Suprapubic skin (tissue), 4 donors: ENCODE measurements around the gene ZEB1. TPM values are rescaled to one million over a fixed set of nuclear protein-coding genes. Genes with fewer than 3 reads are reported as not detected.

ENCODE experiments used
- DNase-seq, 2 donors: peaks; one replicate each; pipeline ENCODE4 v3.0.0-alpha.2; 2019; ENCODE audit warnings: low spot score in 2 of 2
- H3K27ac ChIP-seq: fragments of 200-600 bp; sonication (generic); one replicate; pipeline ENCODE4 v1.5.1; 2019
- H3K27me3 ChIP-seq: fragments of 200-600 bp; sonication (generic); one replicate; pipeline ENCODE4 v1.5.1; 2019
- H3K36me3 ChIP-seq: fragments of 200-600 bp; sonication (generic); one replicate; pipeline ENCODE4 v1.5.1; 2019
- H3K4me1 ChIP-seq: fragments of 200-600 bp; sonication (generic); one replicate; pipeline ENCODE4 v1.5.1; 2019
- H3K4me3 ChIP-seq: fragments of 200-600 bp; sonication (generic); one replicate; pipeline ENCODE4 v1.5.1; 2019; ENCODE audit warnings: mild to moderate bottlenecking
- H3K9me3 ChIP-seq: fragments of 200-600 bp; sonication (generic); one replicate; pipeline ENCODE4 v1.5.1; 2019
- EP300 ChIP-seq: sonication (generic); formaldehyde crosslinking; IDR thresholded peaks from one replicate; pipeline ENCODE4 v1.6.1; 2017; ENCODE audit warnings: antibody characterized with exemption
- POLR2A ChIP-seq, 2 donors: fragments of 450-650 bp; IDR thresholded peaks; one replicate each; pipeline ENCODE4 v1.6.1; 2017; ENCODE audit warnings: antibody characterized with exemption in 2 of 2, mild to moderate bottlenecking in 2 of 2, moderate library complexity in 2 of 2
- POLR2AphosphoS5 ChIP-seq, 3 donors: sonication (generic); formaldehyde crosslinking; IDR thresholded peaks; one replicate each; pipeline ENCODE4 v1.6.1; 2017; ENCODE audit warnings: antibody characterized with exemption in 3 of 3
- WGBS: methylation state at CpG from one replicate; pipeline ENCODE4 v1.1.5; 2018; 5-methylcytosine and 5-hydroxymethylcytosine counted together
- total RNA-seq, 4 donors: library from RNA; depleted of rRNA; stranded (reverse); fragments of >200 nt; gene quantifications; one replicate each; pipeline ENCODE4 v1.1.0, GENCODE V29; 2016
- TF ChIP-seq, protein P1 (sequence below), 2 donors: fragments of 200-600 bp in 1 of 2; fragments of 450-650 bp in 1 of 2; sonication (generic) in 1 of 2; IDR thresholded peaks; one replicate each; pipeline ENCODE4 v1.5.1; 2016 to 2019; ENCODE audit warnings: antibody characterized with exemption in 2 of 2, mild to moderate bottlenecking in 1 of 2, moderate library complexity in 1 of 2

The ZEB1 gene
- total RNA-seq, 4 donors from 2014 or later, result 7.1 to 35.8 (median 13.8) TPM

DNA sequence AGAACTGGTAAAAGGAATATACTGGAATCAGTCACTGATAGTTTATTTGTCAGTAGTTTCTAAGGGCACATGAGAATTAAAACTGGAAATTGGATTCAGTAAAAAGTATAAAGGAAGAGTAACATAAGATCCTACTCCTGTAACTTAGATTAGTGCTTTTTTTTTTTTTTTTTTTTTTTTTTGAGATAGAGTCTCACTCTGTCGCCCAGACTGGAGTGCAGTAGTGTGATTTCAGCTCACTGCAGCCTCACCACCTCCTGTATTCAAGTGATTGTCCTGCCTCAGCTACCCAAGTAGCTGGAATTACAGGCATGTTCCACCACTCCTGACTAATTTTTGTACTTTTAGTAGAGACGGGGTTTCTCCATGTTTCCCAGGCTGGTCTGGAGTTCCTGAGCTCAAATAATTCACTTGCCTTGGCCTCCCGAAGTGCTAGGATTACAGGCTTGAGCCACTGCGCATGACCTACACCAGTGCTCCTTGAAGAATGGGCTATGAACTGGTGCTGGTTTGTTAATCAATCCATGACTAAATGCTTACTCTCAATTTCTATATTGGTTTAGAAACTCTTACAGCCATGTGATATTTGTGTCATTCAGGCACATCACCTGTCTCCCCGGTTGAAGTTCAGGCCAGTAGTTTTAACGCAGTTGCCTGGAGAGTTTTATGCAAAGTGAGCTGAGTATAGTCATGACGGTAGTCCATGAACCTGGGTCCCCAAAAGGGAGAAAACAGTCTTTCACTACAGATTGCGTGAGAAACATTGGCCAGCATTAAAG is 65.0 kb downstream of the ZEB1 start:
- no peak overlapping the region for H3K27ac ChIP-seq
- H3K4me3 ChIP-seq, result no peak overlapping the region
- WGBS, result 96% methylated on average over 8 of the region's 8 CpGs
- H3K4me1 ChIP-seq, result no peaks in the 10 kb centered on the region
- no peaks in the 10 kb centered on the region for H3K36me3 ChIP-seq
- DNase-seq, result no peak
- H3K27me3 ChIP-seq, result no peaks in the 10 kb centered on the region
- TF ChIP-seq POLR2A (IDR thresholded peaks at IDR 0.05) (no peak), EP300 (no peak), POLR2AphosphoS5 (IDR thresholded peaks at IDR 0.05) (no peak)
- TF ChIP-seq, protein P1, sequence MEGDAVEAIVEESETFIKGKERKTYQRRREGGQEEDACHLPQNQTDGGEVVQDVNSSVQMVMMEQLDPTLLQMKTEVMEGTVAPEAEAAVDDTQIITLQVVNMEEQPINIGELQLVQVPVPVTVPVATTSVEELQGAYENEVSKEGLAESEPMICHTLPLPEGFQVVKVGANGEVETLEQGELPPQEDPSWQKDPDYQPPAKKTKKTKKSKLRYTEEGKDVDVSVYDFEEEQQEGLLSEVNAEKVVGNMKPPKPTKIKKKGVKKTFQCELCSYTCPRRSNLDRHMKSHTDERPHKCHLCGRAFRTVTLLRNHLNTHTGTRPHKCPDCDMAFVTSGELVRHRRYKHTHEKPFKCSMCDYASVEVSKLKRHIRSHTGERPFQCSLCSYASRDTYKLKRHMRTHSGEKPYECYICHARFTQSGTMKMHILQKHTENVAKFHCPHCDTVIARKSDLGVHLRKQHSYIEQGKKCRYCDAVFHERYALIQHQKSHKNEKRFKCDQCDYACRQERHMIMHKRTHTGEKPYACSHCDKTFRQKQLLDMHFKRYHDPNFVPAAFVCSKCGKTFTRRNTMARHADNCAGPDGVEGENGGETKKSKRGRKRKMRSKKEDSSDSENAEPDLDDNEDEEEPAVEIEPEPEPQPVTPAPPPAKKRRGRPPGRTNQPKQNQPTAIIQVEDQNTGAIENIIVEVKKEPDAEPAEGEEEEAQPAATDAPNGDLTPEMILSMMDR (IDR thresholded peaks at IDR 0.05), result no peak
- no peaks in the 10 kb centered on the region for H3K9me3 ChIP-seq

DNA sequence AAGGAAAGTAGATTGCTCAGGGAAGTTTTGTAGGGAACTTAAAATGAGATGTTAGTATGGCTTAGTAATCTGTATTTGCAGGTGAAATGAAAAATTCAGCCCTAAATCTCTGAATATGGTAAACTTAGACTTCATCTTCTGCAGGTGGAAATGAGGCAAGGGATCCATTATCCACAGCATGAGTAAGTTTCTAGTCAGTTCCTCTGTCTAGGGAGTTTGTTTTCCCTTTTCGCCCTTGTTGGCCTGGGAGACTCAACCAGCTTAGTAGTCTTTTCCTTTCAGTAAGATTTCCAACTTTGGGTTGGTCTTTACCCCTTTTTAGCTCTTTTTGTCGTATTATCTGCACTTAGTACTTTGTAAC is 65.6 kb downstream of the ZEB1 start:
- Histone ChIP-seq H3K9me3 (no peaks in the 10 kb centered on the region), H3K4me3 (no peak overlapping the region), H3K4me1 (no peaks in the 10 kb centered on the region), H3K36me3 (no peaks in the 10 kb centered on the region), H3K27me3 (no peaks in the 10 kb centered on the region), H3K27ac (no peak overlapping the region)
- TF ChIP-seq POLR2AphosphoS5 (IDR thresholded peaks at IDR 0.05) (no peak), EP300 (no peak), POLR2A (IDR thresholded peaks at IDR 0.05) (no peak)
- TF ChIP-seq, protein P1 (IDR thresholded peaks at IDR 0.05), result no peak
- no peak for DNase-seq
- WGBS, result 97% methylated on average over 2 of the region's 2 CpGs

DNA sequence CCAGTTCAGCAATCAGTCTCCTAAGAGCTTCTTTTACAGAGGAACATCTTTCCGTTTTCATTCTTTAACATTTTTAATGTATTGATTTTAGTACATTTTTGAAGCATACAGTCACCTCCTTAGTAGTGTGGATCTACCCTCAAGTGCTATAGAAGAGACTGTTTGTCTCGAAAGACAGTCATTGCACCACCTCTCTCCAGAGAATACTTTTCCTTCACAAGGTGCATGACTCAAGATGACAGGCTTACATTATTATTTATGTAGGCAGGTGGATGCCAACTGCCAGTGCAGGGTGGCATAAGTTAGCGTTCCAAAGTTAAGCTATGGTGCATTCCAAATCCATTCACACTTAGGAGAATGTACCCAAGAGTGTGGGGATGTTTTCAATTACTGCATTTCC is 71.8 kb downstream of the ZEB1 start:
- H3K27me3 ChIP-seq, result no peaks in the 10 kb centered on the region
- H3K4me1 ChIP-seq, result peaks cover 5% of the 10 kb centered on the region
- 81% methylated on average over 3 of the region's 3 CpGs for WGBS
- H3K27ac ChIP-seq, result no peak overlapping the region
- TF ChIP-seq EP300 (no peak), POLR2AphosphoS5 (IDR thresholded peaks at IDR 0.05) (no peak), POLR2A (IDR thresholded peaks at IDR 0.05) (no peak)
- TF ChIP-seq, protein P1 (IDR thresholded peaks at IDR 0.05), result no peak
- no peak overlapping the region for H3K4me3 ChIP-seq
- no peaks in the 10 kb centered on the region for H3K9me3 ChIP-seq
- DNase-seq, result no peak
- no peaks in the 10 kb centered on the region for H3K36me3 ChIP-seq

DNA sequence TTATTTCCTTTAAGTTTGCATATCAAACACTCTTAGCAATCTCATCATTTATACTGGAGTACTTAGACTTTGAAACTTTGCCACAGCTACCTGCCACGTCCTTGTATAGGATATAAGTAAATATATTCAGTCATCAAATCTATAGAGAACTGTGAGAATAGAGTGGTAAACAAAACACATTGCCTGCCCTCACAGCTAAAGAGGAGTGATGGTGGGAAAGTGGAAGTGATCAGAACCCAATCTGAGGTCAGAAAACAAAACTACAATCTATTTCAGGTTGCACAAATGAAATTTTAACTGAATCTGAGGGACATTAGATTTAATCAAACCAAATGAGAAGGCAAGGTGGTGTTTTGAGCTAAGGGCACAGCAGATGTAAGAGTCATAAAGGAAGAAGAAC is 74.8 kb downstream of the ZEB1 start:
- no peaks in the 10 kb centered on the region for H3K27me3 ChIP-seq
- H3K4me3 ChIP-seq, result no peak overlapping the region
- WGBS, result 76% methylated on average over 1 of the region's 1 CpG
- H3K36me3 ChIP-seq, result no peaks in the 10 kb centered on the region
- TF ChIP-seq EP300 (no peak), POLR2A (IDR thresholded peaks at IDR 0.05) (no peak), POLR2AphosphoS5 (IDR thresholded peaks at IDR 0.05) (no peak)
- TF ChIP-seq, protein P1 (IDR thresholded peaks at IDR 0.05), result no peak
- H3K27ac ChIP-seq, result no peak overlapping the region
- DNase-seq, result no peak
- peaks cover 10% of the 10 kb centered on the region for H3K4me1 ChIP-seq
- H3K9me3 ChIP-seq, result no peaks in the 10 kb centered on the region

DNA sequence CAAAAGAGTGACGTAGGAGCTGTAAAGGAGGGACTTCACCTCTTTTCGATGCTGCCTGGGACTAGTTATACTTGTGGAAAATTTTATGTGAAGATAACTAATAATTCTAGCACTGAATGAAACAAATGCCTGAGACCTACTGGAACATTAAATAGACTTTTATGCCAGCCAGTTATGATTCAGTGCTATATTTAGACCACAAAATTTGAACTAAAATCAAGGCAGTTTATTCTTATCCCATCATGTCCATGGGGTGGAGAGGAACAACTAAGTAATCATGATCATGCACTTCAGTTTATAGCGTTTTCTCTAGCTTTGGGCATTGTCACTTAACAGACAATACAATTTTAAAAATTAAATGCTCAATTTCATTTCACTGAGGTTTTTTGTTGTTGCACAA is 76.7 kb downstream of the ZEB1 start:
- Histone ChIP-seq H3K27me3 (no peaks in the 10 kb centered on the region), H3K4me1 (peaks cover 14% of the 10 kb centered on the region), H3K4me3 (no peak overlapping the region), H3K27ac (no peak overlapping the region), H3K36me3 (no peaks in the 10 kb centered on the region), H3K9me3 (no peaks in the 10 kb centered on the region)
- 27% methylated on average over 3 of the region's 3 CpGs for WGBS
- DNase-seq, result no peak
- TF ChIP-seq, protein P1 (IDR thresholded peaks at IDR 0.05), result no peak
- TF ChIP-seq POLR2A (IDR thresholded peaks at IDR 0.05), result no peak
- no peak for TF ChIP-seq POLR2AphosphoS5 (IDR thresholded peaks at IDR 0.05)
- TF ChIP-seq EP300, result no peak
